Skeletal muscle cell (primary cell): ENCODE measurements around the gene CBR1.

Experiments
- DNase-seq: peaks from one replicate; pipeline ENCODE4 v3.0.0-alpha.2; 2010; ENCODE audit warnings: low read depth
- H3K4me3 ChIP-seq: 2 replicates; pipeline ENCODE4 v1.5.1; 2011; ENCODE audit warnings: low read depth, mild to moderate bottlenecking, control low read depth, low read length, moderate library complexity

Gene CBR1

GRCh38 chr21:36069713-36070583 lies at the start of gene CBR1:
Gene CBR1 (plus strand): TSS chr21:36070024. CDS start chr21:36070116, 92 bp downstream.
- H3K4me3 ChIP-seq: peak within 1 kb of the TSS; percentile 73
- DNase-seq: peak; percentile 82

DNA sequence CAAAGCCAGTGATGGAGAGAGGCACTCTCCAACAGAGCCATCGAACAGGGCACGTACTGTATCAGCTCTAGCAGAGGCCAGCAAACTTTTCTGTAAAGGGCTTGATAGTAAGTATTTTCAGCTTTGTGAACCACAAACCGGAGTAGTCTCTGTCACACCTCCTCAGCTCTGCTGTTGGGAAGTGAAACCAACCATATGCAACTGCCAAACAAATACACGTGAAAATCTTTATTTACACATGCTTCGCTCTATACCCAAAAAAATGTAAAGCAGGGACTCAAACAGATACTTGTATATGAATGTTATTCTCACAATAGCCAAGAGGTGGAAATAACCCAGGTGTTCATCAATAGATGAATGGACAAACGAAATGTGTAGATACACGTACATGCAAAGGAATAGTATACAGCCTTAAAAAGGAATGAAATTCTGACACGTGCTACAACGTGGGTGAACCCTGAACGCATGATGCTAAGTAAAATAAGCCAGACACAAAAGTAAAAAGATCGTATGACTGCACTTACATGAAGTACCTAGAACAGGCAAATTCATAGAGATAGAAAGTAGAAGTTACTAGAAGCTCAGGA lies 48.5 kb upstream of the CBR1 start:
- DNase-seq: no peak
- no peak overlapping the region for H3K4me3 ChIP-seq

DNA sequence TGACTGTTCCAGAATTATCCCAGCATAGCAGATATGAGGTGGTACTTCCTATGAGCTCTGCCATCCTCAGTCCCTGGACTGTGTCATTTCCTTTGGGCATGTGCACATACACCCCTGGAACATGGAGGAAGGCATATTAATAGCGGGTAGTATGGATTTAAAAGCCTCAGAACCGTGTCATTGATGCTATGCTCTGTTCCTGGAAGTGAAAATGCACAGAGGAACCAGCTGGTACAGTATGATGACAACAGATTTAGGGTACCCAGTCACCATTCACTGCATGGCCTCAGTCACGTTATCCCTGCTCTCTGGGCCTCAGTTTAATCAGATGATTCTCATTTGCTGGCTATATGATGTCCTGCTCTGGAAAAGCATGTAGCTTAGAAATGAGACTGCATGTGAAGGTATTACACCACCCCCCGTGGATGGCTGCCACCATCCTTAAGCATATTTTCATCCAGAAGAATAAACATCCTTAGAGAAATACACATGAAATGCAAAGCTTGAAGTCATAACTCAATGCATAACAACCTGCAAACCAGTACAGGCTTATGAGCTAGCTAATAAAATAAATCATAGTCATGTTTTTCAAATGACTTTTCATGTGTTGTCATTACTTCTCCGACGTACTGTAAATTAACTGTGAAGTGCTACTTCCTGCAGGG lies 47.3 kb upstream of the CBR1 start:
- no peak overlapping the region for H3K4me3 ChIP-seq
- no peak for DNase-seq

GRCh38 chr21:36023092-36023480 lies 46.7 kb upstream of the CBR1 start:
- no peak overlapping the region for H3K4me3 ChIP-seq
- DNase-seq: no peak

DNA sequence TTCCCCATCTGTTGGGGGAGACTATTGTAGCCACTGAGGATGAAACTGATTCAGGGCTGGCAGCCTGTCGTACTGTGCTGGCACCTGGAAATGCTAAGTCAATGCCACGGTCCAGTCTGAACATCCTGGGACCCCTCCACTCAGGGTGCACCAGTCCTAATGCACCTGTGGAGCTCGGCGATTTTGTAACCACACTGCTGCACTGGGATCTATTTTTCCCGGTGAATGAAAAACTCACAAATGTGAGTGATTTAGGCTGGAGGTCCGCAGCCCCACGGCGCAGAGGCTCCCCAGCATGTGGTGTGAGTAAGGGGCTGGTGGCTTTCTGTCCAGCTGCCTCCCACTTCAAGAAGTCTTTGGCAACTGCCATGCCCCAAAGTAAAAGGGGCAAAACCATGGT lies 45.0 kb upstream of the CBR1 start:
- no peak overlapping the region for H3K4me3 ChIP-seq
- no peak for DNase-seq

- no peak for DNase-seq
Measured at GRCh38 chr21:36027347-36027746, 42.5 kb upstream of the CBR1 start.

GRCh38 chr21:36028127-36029069 lies 41.4 kb upstream of the CBR1 start:
- no peak overlapping the region for H3K4me3 ChIP-seq

More at GRCh38 chr21:36027347-36027746, 42.5 kb upstream of the CBR1 start:
- no peak overlapping the region for H3K4me3 ChIP-seq

DNA sequence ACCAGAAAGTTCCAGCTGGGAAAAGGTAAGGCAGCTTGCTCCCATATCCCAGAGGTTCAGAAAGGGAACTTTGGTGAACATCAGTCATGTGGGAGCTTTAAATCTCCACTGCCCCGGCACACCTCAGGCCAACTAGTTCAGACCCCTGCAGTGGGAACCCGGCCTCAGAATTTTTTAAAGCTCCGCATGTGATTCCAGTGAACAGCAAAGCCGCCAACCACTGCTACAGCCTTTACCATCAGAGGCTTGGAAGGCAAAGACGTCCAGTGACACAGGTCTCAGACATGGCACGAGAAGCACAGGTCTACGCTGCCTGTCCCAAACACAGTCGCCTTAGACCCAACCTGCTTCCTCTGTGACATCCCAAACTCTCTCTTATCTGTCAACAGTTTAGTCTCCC lies 40.5 kb upstream of the CBR1 start:
- no peak overlapping the region for H3K4me3 ChIP-seq

More at GRCh38 chr21:36028127-36029069, 41.4 kb upstream of the CBR1 start:
- no peak for DNase-seq

DNA sequence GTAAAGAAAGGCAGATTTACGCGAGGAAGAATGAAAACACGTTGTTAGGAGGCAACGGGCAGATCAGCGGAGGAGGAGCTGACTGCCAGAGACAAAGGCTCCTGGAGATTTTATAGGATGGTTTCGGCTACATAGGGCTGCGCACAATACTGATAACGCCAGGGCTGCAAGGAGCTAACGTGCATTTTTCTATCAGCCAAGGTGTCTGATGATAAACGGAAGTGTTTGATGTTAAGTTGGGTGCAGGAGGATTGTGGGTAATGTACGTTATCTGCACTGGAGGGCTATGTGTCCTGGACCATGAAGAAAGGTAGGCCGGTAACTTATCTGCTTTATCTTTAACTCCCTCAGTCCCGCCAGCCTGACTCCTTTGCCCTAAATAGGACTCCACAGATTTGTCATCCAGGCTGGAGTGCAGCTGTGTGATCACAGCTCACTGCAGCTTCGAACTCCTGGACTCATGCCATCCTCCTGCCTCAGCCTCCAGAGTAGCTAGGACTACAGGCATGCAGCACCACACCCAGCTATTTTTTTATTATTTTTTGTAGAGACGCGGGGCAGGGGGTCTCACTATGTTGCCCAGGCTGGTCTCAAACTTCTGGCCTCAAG lies 39.1 kb upstream of the CBR1 start:
- DNase-seq: no peak

More for the DNA sequence above, 40.5 kb upstream of the CBR1 start:
- DNase-seq: no peak

GRCh38 chr21:36032647-36033406 lies 37.0 kb upstream of the CBR1 start:
- no peak overlapping the region for H3K4me3 ChIP-seq
- no peak for DNase-seq

More for the DNA sequence above, 39.1 kb upstream of the CBR1 start:
- H3K4me3 ChIP-seq: no peak overlapping the region

- no peak overlapping the region for H3K4me3 ChIP-seq
- no peak for DNase-seq
Measured at GRCh38 chr21:36034211-36034913, 35.5 kb upstream of the CBR1 start.

GRCh38 chr21:36035381-36035791 lies 34.4 kb upstream of the CBR1 start:
- H3K4me3 ChIP-seq: no peak overlapping the region
- no peak for DNase-seq

GRCh38 chr21:36038701-36039497 lies 30.9 kb upstream of the CBR1 start:
- no peak overlapping the region for H3K4me3 ChIP-seq
- DNase-seq: no peak

DNA sequence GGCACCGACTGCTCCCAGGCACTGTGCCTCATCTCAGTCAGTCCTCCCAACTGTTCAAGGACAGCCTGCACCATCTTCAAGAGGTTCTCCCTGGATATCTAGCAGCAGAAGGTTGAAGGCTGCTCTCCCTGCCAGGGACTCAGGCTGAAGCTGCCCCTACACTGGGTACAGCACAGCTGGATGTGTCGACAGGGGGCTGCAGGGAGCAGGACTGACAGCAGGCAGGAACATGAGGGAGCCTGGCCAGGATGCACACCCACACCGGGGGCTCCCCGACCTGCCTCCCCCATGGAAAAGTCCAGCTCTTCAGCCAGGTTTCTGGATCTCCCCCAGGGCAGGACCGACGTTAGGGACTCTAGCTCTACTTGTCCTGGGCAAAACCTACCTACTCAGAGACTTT lies 30.0 kb upstream of the CBR1 start:
- no peak overlapping the region for H3K4me3 ChIP-seq
- no peak for DNase-seq

GRCh38 chr21:36040389-36040788 lies 29.4 kb upstream of the CBR1 start:
- H3K4me3 ChIP-seq: no peak overlapping the region
- no peak for DNase-seq

- H3K4me3 ChIP-seq: no peak overlapping the region
- DNase-seq: no peak
Measured at GRCh38 chr21:36041910-36042309, 27.9 kb upstream of the CBR1 start.

DNA sequence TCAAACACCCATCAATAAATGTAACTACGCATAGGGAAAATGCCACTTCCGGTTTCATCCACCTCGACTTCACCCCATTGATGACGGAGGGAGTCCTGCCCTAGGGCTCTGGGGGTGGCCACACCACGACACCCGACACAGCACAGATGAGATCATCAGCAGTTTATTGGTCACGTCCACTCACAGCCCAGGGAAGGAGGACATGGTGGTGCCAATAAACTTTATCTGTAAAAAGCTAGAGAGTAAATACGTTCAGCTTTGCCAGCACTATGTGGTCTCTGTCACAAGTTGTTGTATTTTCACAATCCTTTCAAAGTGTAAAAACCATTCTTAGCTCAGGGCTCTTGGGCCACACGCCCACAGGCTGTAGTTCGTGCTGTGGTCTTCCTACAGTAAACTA lies 25.8 kb upstream of the CBR1 start:
- no peak overlapping the region for H3K4me3 ChIP-seq
- no peak for DNase-seq
